ENCODE measurements around the gene INPP4A.

The INPP4A gene

GRCh38 chr2:98578231-98578630, 133.6 kb downstream of the INPP4A start:
- TF ChIP-seq SALL2 (tag by site-specific recombination; IDR thresholded peaks at IDR 0.05; ENCODE audit: borderline replicate concordance) (no peak), ZNF544 (tag by site-specific recombination; IDR thresholded peaks at IDR 0.05) (no peak), PRDM10 (tag by site-specific recombination; IDR thresholded peaks at IDR 0.05) (no peak), OVOL3 (tag by site-specific recombination; IDR thresholded peaks at IDR 0.05) (no peak), ZNF169 (tag by site-specific recombination; IDR thresholded peaks at IDR 0.05) (no peak), ZNF488 (tag by site-specific recombination; IDR thresholded peaks at IDR 0.05) (no peak), ZNF580 (tag by site-specific recombination; IDR thresholded peaks at IDR 0.05) (no peak), FEZF1 (tag by site-specific recombination; IDR thresholded peaks at IDR 0.05) (no peak), SP7 (tag by site-specific recombination; IDR thresholded peaks at IDR 0.05) (no peak), ZNF404 (tag by site-specific recombination; IDR thresholded peaks at IDR 0.05) (no peak)
- H3K9me3 ChIP-seq (ENCODE audit: control insufficient read depth, insufficient read depth, low read depth, low read length) = no peaks in the 10 kb centered on the region
- ChIA-PET CTCF (no interaction called here), POLR2A (no interaction called here)
- H3K4me1 ChIP-seq (ENCODE audit: control insufficient read depth, insufficient read depth, low read length) = no peaks in the 10 kb centered on the region
- H3K27ac ChIP-seq (ENCODE audit: extremely low read depth, low read depth, low read length) = no peak overlapping the region
- H3K4me3 ChIP-seq (ENCODE audit: low read depth, low read length) = no peak overlapping the region
- H3K36me3 ChIP-seq (ENCODE audit: control insufficient read depth in 2 of 2, insufficient read depth in 1 of 2, low read length in 2 of 2) = peaks cover 0 to 63% of the 10 kb centered on the region in 2 experiments; a peak in 1 of 3 replicates

- Histone ChIP-seq H3K27ac (ENCODE audit: extremely low read depth, low read depth, low read length) (no peak overlapping the region), H3K36me3 (ENCODE audit: control insufficient read depth in 2 of 2, insufficient read depth in 1 of 2, low read length in 2 of 2) (peaks cover 0 to 63% of the 10 kb centered on the region in 2 experiments; a peak in 1 of 3 replicates), H3K9me3 (ENCODE audit: control insufficient read depth, insufficient read depth, low read depth, low read length) (no peaks in the 10 kb centered on the region), H3K4me1 (ENCODE audit: control insufficient read depth, insufficient read depth, low read length) (no peaks in the 10 kb centered on the region), H3K4me3 (ENCODE audit: low read depth, low read length) (no peak overlapping the region)
- no peak for TF ChIP-seq ZNF175 (tag by site-specific recombination; IDR thresholded peaks at IDR 0.05)
- TF ChIP-seq MZF1 (tag by site-specific recombination; IDR thresholded peaks at IDR 0.05; ENCODE audit: borderline replicate concordance) = no peak
- TF ChIP-seq ZSCAN5A (tag by site-specific recombination; IDR thresholded peaks at IDR 0.05) = no peak
- no peak for TF ChIP-seq ZNF416 (tag by site-specific recombination; IDR thresholded peaks at IDR 0.05)
- TF ChIP-seq CTCF (tag by site-specific recombination; IDR thresholded peaks at IDR 0.05) = no peak
- TF ChIP-seq ZNF600 (tag by site-specific recombination; IDR thresholded peaks at IDR 0.05) = no peak
- no peak for TF ChIP-seq SCRT2 (tag by site-specific recombination; IDR thresholded peaks at IDR 0.05)
- TF ChIP-seq ZNF19 (tag by site-specific recombination; IDR thresholded peaks at IDR 0.05; ENCODE audit: low read depth) = no peak
- no peak for TF ChIP-seq ZNF555 (tag by site-specific recombination; conservative IDR thresholded peaks at IDR 0.05)
- TF ChIP-seq ZNF658 (tag by site-specific recombination; IDR thresholded peaks at IDR 0.05) = no peak
- no peak for TF ChIP-seq RBAK (tag by site-specific recombination; IDR thresholded peaks at IDR 0.05)
- TF ChIP-seq ZNF302 (tag by site-specific recombination; IDR thresholded peaks at IDR 0.05; ENCODE audit: low read depth) = no peak
- CTCF ChIA-PET = interaction anchor here (0.6 to 1.6 kb wide), 5 partner anchors 9 to 1681 kb away, joined by 3 to 6 read pairs (median 4); no protein-coding TSS in a partner anchor
- POLR2A ChIA-PET = no interaction called here
These were observed 135.3 kb downstream of the INPP4A start for GRCh38 chr2:98579926-98580325.

Measured in HEK293 (cell line).